HL-60 (cell line): Measurements from ENCODE around the gene GNAQ.

Experiments
- GABPA ChIP-seq: IDR thresholded peaks from 2 replicates; pipeline ENCODE4 v1.6.1; 2012; ENCODE audit warnings: low read depth
- TF ChIP-seq, protein P1 (sequence below): IDR thresholded peaks from one replicate; pipeline ENCODE4 v1.5.1; 2011; ENCODE audit warnings: low read length, control low read depth, inconsistent platforms; ENCODE audit not compliant: insufficient read depth
- TF ChIP-seq, protein P2 (sequence below): IDR thresholded peaks from 2 replicates; pipeline ENCODE4 v1.6.1; 2012; ENCODE audit warnings: low read depth; ENCODE audit not compliant: insufficient replicate concordance

GRCh38 chr9:77910194-77910621 is 121.4 kb downstream of the GNAQ start:
- TF ChIP-seq, protein P1, sequence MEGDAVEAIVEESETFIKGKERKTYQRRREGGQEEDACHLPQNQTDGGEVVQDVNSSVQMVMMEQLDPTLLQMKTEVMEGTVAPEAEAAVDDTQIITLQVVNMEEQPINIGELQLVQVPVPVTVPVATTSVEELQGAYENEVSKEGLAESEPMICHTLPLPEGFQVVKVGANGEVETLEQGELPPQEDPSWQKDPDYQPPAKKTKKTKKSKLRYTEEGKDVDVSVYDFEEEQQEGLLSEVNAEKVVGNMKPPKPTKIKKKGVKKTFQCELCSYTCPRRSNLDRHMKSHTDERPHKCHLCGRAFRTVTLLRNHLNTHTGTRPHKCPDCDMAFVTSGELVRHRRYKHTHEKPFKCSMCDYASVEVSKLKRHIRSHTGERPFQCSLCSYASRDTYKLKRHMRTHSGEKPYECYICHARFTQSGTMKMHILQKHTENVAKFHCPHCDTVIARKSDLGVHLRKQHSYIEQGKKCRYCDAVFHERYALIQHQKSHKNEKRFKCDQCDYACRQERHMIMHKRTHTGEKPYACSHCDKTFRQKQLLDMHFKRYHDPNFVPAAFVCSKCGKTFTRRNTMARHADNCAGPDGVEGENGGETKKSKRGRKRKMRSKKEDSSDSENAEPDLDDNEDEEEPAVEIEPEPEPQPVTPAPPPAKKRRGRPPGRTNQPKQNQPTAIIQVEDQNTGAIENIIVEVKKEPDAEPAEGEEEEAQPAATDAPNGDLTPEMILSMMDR = no peak
- TF ChIP-seq GABPA = no peak
- TF ChIP-seq, protein P2, sequence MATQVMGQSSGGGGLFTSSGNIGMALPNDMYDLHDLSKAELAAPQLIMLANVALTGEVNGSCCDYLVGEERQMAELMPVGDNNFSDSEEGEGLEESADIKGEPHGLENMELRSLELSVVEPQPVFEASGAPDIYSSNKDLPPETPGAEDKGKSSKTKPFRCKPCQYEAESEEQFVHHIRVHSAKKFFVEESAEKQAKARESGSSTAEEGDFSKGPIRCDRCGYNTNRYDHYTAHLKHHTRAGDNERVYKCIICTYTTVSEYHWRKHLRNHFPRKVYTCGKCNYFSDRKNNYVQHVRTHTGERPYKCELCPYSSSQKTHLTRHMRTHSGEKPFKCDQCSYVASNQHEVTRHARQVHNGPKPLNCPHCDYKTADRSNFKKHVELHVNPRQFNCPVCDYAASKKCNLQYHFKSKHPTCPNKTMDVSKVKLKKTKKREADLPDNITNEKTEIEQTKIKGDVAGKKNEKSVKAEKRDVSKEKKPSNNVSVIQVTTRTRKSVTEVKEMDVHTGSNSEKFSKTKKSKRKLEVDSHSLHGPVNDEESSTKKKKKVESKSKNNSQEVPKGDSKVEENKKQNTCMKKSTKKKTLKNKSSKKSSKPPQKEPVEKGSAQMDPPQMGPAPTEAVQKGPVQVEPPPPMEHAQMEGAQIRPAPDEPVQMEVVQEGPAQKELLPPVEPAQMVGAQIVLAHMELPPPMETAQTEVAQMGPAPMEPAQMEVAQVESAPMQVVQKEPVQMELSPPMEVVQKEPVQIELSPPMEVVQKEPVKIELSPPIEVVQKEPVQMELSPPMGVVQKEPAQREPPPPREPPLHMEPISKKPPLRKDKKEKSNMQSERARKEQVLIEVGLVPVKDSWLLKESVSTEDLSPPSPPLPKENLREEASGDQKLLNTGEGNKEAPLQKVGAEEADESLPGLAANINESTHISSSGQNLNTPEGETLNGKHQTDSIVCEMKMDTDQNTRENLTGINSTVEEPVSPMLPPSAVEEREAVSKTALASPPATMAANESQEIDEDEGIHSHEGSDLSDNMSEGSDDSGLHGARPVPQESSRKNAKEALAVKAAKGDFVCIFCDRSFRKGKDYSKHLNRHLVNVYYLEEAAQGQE = no peak
